GM12801 (cell line): ENCODE data around the gene MOK.

Experiments used
- TF ChIP-seq, protein P1 (sequence below): IDR thresholded peaks from one replicate; pipeline ENCODE4 v1.5.1; 2011; ENCODE audit warnings: control low read depth; ENCODE audit not compliant: insufficient read length; ENCODE audit errors: extremely low read depth

The MOK gene

DNA sequence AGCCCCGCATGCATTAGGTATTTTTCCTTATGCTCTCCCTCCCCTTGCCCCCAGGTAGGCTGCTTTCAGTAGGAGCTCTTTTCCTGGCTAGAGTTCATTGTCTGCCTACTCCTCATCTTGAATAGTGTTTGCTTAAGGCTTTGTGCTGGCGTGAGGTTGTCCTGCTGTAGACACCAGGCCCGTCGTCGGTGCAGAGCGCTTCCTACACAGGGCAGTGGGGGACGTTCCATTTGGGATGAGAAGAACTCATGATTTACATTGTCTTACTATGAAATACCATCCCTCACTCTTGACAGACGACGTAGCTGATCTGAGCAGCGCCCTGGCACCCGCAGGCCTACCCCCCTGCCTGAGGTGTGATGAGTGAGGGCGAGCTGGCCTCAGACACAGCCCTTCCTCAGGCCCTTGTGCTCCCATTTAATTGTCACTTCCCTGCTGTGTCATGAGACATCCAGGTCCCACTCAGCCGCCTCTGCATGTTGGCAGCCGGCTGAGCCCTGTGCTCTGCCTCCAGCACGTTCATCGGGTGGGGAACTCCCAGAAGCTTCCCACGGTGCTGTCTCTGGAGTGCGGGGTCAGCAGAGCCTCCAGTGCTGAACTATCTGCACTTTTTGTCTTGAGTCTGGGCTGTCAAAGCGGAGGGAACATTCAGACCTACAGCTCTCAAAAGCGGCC is 89.3 kb downstream of the MOK start:
- TF ChIP-seq, protein P1, sequence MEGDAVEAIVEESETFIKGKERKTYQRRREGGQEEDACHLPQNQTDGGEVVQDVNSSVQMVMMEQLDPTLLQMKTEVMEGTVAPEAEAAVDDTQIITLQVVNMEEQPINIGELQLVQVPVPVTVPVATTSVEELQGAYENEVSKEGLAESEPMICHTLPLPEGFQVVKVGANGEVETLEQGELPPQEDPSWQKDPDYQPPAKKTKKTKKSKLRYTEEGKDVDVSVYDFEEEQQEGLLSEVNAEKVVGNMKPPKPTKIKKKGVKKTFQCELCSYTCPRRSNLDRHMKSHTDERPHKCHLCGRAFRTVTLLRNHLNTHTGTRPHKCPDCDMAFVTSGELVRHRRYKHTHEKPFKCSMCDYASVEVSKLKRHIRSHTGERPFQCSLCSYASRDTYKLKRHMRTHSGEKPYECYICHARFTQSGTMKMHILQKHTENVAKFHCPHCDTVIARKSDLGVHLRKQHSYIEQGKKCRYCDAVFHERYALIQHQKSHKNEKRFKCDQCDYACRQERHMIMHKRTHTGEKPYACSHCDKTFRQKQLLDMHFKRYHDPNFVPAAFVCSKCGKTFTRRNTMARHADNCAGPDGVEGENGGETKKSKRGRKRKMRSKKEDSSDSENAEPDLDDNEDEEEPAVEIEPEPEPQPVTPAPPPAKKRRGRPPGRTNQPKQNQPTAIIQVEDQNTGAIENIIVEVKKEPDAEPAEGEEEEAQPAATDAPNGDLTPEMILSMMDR: no peak

DNA sequence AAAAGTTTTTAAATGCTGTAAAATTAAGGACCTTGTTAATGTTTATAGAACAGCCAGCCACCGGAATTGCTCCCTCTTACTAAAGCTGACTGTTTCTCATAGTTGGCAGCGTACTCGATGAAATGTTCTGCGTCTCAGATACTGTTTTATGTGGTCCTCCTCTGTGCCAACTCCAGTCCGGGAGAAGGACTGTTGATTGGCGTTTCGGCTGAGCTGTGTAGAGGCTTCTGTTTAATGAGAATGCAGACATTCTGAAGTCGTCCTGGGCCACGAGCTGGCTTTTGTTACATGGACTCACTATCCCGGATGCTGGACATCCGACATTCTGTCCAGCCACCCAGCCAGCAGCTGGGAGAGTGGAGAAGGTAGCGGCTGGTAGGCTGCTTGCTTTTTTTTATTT is 89.9 kb downstream of the MOK start:
- TF ChIP-seq, protein P1: no peak

DNA sequence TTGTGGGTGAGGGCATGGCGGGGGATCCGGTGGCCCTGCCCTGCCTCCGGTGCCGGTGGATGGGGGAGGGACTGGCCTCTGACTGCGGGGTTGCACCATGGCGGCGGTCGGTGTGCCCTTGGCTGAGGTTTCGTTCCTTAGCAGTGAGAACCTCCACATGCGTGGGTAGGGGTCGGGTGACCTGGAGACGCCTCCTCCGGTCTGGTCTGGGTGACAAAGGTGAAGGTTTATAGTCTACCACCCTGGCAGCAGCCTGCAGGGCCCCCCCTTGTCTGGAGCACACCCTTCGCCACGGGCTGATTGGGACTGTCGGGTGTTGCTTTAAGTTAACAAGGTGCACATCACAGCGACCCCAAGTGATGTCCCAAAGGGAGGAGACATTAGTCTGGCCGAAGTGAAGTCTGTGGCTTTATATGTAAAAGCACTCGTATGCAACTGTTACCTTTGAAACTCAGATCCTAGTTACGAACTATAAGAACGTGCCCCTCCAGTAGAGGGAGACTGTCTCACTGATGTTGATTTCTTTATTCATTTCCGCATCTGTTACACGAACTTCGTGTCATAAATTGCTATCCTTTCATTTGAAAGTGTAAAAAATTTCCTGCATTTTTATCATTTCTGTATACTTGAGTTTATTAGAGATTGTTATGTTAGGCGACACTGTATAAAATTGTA is 90.8 kb downstream of the MOK start:
- TF ChIP-seq, protein P1: no peak

DNA sequence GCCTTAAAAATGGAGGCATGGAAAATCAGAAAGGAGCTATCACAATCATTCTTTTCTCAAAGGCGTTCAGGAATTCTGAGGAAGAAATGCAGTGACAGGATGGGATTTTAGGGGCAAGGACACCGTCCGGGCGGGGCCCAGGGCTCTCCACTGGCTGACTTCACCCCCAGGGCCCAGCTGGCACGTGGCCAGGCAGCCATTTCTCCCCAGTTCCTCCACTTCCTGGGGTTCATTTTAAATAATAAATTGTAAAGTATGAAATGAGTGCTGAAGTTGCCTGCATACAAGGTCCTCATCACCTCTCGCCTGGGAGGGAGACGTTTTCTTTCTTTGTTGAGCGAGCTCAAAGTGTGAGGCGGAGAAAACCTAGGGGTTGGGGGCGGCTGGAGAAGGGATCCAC is 91.5 kb downstream of the MOK start:
- TF ChIP-seq, protein P1: no peak

DNA sequence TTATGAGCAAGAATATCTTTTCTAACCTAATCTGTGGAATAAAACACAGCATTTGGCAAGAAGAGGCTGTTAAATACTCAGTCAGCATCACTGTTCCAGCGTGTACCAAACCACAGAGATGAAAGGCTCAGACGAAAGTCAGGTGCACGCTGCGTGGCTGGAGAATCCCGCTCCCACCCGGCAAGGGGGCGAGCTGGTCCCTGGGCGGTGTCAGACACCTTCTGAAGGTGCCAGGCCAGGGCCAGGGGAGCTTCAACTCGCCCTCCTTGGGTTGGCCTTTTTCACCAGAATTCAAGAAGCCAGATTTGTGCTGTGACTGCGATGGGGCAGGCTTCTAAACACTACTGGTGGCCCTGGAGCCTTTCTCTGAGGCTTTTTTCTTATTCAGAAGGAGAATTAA is 92.1 kb downstream of the MOK start:
- TF ChIP-seq, protein P1: no peak

DNA sequence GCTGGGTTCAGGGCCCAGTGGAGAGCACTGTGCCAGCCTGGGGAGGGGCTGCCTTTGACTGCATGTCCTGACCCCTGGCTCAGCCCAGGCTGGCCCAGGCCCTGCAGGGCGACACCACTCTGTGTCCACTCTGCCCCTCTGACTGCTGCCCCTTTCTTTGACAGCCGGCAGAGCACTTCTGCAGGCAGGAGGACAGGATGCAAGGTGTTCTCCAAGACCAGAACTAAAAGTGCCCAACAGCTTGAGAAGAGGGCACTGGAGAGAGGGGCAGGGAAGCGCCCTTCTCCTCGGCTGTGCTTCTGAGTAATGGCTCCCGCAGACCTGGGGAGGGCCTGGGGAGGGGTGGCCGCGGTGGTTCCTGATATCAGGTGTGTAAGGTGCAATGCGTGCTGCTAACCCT is 92.6 kb downstream of the MOK start:
- TF ChIP-seq, protein P1: no peak

DNA sequence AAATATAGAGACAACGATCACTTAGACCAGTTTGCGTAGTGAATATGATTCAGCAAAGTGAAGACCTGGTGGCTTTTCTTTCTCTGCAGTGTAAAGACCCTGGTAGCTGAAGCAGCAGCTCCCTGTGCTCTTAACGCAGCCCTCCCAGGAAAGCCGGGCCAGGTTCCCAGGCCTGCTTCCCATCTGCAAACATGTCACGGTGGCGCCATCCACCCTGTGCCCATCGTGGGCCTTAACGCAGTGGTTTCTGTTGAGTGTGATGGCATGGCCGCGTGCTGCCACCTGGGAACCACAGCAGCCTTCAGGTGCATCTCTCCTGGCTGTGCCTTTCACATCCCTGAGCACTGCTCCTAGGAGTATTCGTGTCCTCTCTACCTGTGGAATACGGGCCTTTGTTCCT is 93.7 kb downstream of the MOK start:
- TF ChIP-seq, protein P1: no peak
